Gastrocnemius medialis (tissue), 4 donors: ENCODE results near the gene TRMT11.

ENCODE experiments used
- POLR2A ChIP-seq, 2 donors: fragments of 450-650 bp; IDR thresholded peaks; one replicate each; pipeline ENCODE4 v1.6.1; 2017; ENCODE audit warnings: antibody characterized with exemption in 2 of 2, mild to moderate bottlenecking in 2 of 2, moderate library complexity in 2 of 2
- TF ChIP-seq, protein P1 (sequence below), 5 experiments: fragments of 450-650 bp in 3 of 5; fragments of 200-600 bp in 2 of 5; sonication (generic) in 2 of 5; IDR thresholded peaks in 4 of 5; conservative IDR thresholded peaks in 1 of 5; 1 replicate in 4 of 5; 2 replicates in 1 of 5; pipeline ENCODE4 v1.5.1; 2016 to 2019; ENCODE audit warnings: antibody characterized with exemption in 5 of 5, mild to moderate bottlenecking in 3 of 5, moderate library complexity in 3 of 5

DNA sequence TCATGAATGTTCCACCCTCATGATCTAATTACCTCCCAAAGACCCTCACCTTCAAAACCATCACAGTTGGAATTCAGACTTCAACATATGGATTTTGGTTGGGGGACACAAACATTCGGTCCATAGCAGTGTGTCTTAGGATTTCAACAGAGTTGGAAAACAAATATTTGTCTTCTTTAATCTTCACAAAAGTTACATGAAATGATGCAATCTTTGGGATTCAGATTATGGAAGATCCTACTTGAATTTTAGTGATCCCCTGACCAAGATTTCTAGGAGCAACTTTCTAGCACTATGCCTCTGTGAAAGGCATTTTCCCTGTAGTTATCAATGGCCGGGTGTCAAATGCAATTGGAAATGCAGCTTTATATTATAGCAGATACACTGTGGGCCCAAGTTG, 86.5 kb downstream of the TRMT11 start:
- TF ChIP-seq, protein P1, sequence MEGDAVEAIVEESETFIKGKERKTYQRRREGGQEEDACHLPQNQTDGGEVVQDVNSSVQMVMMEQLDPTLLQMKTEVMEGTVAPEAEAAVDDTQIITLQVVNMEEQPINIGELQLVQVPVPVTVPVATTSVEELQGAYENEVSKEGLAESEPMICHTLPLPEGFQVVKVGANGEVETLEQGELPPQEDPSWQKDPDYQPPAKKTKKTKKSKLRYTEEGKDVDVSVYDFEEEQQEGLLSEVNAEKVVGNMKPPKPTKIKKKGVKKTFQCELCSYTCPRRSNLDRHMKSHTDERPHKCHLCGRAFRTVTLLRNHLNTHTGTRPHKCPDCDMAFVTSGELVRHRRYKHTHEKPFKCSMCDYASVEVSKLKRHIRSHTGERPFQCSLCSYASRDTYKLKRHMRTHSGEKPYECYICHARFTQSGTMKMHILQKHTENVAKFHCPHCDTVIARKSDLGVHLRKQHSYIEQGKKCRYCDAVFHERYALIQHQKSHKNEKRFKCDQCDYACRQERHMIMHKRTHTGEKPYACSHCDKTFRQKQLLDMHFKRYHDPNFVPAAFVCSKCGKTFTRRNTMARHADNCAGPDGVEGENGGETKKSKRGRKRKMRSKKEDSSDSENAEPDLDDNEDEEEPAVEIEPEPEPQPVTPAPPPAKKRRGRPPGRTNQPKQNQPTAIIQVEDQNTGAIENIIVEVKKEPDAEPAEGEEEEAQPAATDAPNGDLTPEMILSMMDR (IDR thresholded peaks at IDR 0.05 in 4 of 5, conservative IDR thresholded peaks at IDR 0.05 in 1 of 5): no peak
- no peak for TF ChIP-seq POLR2A (IDR thresholded peaks at IDR 0.05)
